Keratinocyte (primary cell): ENCODE data around the gene PAPSS2. TPM values are rescaled to one million over a fixed set of nuclear protein-coding genes. Genes with fewer than 3 reads are reported as not detected.

Source experiments
- DNase-seq: peaks from one replicate; pipeline ENCODE4 v3.0.0-alpha.2; 2011; ENCODE audit warnings: low read depth, missing footprints, low spot score
- FAIRE-seq: peaks from 2 replicates; lab custom pipeline; 2011; peaks lifted over from hg19 to GRCh38; lab: Jason Lieb, UNC
- H2AFZ ChIP-seq: 2 replicates; pipeline ENCODE4 v1.6.0; 2012; ENCODE audit warnings: low read length, control low read depth, inconsistent platforms; ENCODE audit not compliant: control insufficient read depth
- H3K27ac ChIP-seq: 2 replicates; pipeline ENCODE4 v1.5.1; 2011; ENCODE audit warnings: low read length; ENCODE audit not compliant: control insufficient read depth, insufficient read depth
- H3K27me3 ChIP-seq: 3 replicates; pipeline ENCODE4 v1.6.0; 2011; ENCODE audit warnings: low read length; ENCODE audit not compliant: control insufficient read depth, insufficient read depth; ENCODE audit errors: extremely low read depth
- H3K36me3 ChIP-seq, 2 experiments: 2 replicates in 1 of 2; 3 replicates in 1 of 2; pipeline ENCODE4 v1.5.1; 2011; ENCODE audit warnings: low read length in 2 of 2, mild to moderate bottlenecking in 1 of 2; ENCODE audit not compliant: control insufficient read depth in 2 of 2, insufficient read depth in 2 of 2; ENCODE audit errors: extremely low read depth in 1 of 2
- H3K4me1 ChIP-seq: 3 replicates; pipeline ENCODE4 v1.5.1; 2011; ENCODE audit warnings: low read length; ENCODE audit not compliant: control insufficient read depth, insufficient read depth; ENCODE audit errors: extremely low read depth
- H3K4me2 ChIP-seq: 3 replicates; pipeline ENCODE4 v1.6.0; 2011; ENCODE audit warnings: low read depth, low read length; ENCODE audit not compliant: control insufficient read depth, insufficient read depth; ENCODE audit errors: extremely low read depth
- H3K4me3 ChIP-seq, 3 experiments: fragments of 200-600 bp in 1 of 3; sonication (generic) in 1 of 3; 2 replicates in 2 of 3; 3 replicates in 1 of 3; pipeline ENCODE4 v1.5.1; 2011 to 2016; ENCODE audit warnings: low read length in 3 of 3, mild to moderate bottlenecking in 3 of 3, control low read depth in 2 of 3, inconsistent platforms in 1 of 3, low read depth in 1 of 3, mixed read lengths in 1 of 3, mixed run types in 1 of 3, moderate library complexity in 1 of 3; ENCODE audit not compliant: control insufficient read depth in 2 of 3, insufficient read depth in 2 of 3; ENCODE audit errors: extremely low read depth in 1 of 3
- H3K79me2 ChIP-seq: 2 replicates; pipeline ENCODE4 v1.6.0; 2012; ENCODE audit warnings: low read length; ENCODE audit not compliant: control insufficient read depth, insufficient read depth
- H3K9ac ChIP-seq: 3 replicates; pipeline ENCODE4 v1.6.0; 2011; ENCODE audit warnings: low read length; ENCODE audit not compliant: control insufficient read depth, insufficient read depth; ENCODE audit errors: extremely low read depth
- H3K9me1 ChIP-seq: 3 replicates; pipeline ENCODE4 v1.6.0; 2011; ENCODE audit warnings: low read length; ENCODE audit not compliant: control insufficient read depth, insufficient read depth; ENCODE audit errors: extremely low read depth
- H3K9me3 ChIP-seq: 2 replicates; pipeline ENCODE4 v1.5.1; 2012; ENCODE audit warnings: low read depth, low read length; ENCODE audit not compliant: control insufficient read depth
- H4K20me1 ChIP-seq: 3 replicates; pipeline ENCODE4 v1.6.0; 2011; ENCODE audit warnings: low read length; ENCODE audit not compliant: control insufficient read depth, insufficient read depth; ENCODE audit errors: extremely low read depth
- EZH2 ChIP-seq: IDR thresholded peaks from one replicate; pipeline ENCODE4 v1.6.1; 2012; ENCODE audit warnings: inconsistent platforms, mild to moderate bottlenecking, low read length, moderate library complexity
- dilution Hi-C: fragments of 300-500 bp; cut with MboI; formaldehyde crosslinking; loops from one replicate; pipeline ENCODE4 v1.7.0; 2020; ENCODE audit warnings: low sequenced_read_pairs; ENCODE audit not compliant: extremely low pct_ligation_motif_present
- polyA plus RNA-seq, 5 experiments: library from polyadenylated mRNA; depleted of rRNA in 3 of 5; stranded (reverse) in 3 of 5; stranded (forward) in 1 of 5; unstranded in 1 of 5; fragments of >200 nt; gene quantifications; 1 replicate in 1 of 5; 2 replicates in 3 of 5; 3 replicates in 1 of 5; pipeline versions ENCODE4 v1.2.1 to v1.2.3, GENCODE V29; 2011 to 2012; ENCODE audit warnings: missing spikeins in 2 of 5, low read depth in 1 of 5, low replicate concordance in 1 of 5
- TF ChIP-seq, protein P1 (sequence below), 3 experiments: IDR thresholded peaks in 1 of 3; conservative IDR thresholded peaks in 1 of 3; optimal IDR thresholded peaks in 1 of 3; 2 replicates in 2 of 3; 3 replicates in 1 of 3; pipeline versions ENCODE3 to v1.5.1; 2011; ENCODE audit warnings: low read length in 3 of 3, mild to moderate bottlenecking in 3 of 3, moderate library complexity in 2 of 3, control low read depth in 1 of 3, inconsistent platforms in 1 of 3; ENCODE audit not compliant: insufficient read depth in 2 of 3; ENCODE audit errors: extremely low read depth in 1 of 3

PAPSS2 gene
- polyA plus RNA-seq, 1 donor (not counting 4 experiments of a cell fraction or from before 2014, with no cell fraction given): 1.1 TPM

DNA sequence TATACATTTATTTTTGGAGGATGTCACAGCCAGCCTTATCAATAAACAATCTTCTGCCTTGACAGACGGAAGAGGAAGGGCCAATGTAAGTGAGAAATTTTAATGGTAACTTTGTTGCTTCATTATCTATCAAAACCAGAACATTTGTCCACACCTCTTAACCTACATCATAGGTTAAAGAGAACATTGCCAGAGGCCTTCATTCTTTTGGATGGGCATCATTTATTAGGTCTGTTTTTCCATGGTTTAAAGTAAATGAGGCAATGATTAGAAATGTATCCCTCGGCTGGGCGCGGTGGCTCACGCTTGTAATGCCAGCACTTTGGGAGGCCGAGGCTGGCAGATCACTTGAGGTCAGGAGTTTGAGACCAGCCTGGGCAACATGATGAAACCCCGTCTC is 29.5 kb upstream of the PAPSS2 start:
- Histone ChIP-seq H4K20me1 (no peaks in the 10 kb centered on the region), H3K27me3 (no peaks in the 10 kb centered on the region), H3K4me3 (no peak overlapping the region), H3K36me3 (no peaks in the 10 kb centered on the region), H3K9ac (no peak overlapping the region), H3K27ac (no peak overlapping the region), H3K79me2 (no peaks in the 10 kb centered on the region), H2AFZ (no peak overlapping the region), H3K4me2 (no peak overlapping the region), H3K9me1 (no peaks in the 10 kb centered on the region), H3K9me3 (no peaks in the 10 kb centered on the region), H3K4me1 (peaks cover 2% of the 10 kb centered on the region)
- dilution Hi-C loops: no loop called here
- FAIRE-seq (no peak), DNase-seq (no peak)
- no peak for TF ChIP-seq EZH2
- TF ChIP-seq, protein P1, sequence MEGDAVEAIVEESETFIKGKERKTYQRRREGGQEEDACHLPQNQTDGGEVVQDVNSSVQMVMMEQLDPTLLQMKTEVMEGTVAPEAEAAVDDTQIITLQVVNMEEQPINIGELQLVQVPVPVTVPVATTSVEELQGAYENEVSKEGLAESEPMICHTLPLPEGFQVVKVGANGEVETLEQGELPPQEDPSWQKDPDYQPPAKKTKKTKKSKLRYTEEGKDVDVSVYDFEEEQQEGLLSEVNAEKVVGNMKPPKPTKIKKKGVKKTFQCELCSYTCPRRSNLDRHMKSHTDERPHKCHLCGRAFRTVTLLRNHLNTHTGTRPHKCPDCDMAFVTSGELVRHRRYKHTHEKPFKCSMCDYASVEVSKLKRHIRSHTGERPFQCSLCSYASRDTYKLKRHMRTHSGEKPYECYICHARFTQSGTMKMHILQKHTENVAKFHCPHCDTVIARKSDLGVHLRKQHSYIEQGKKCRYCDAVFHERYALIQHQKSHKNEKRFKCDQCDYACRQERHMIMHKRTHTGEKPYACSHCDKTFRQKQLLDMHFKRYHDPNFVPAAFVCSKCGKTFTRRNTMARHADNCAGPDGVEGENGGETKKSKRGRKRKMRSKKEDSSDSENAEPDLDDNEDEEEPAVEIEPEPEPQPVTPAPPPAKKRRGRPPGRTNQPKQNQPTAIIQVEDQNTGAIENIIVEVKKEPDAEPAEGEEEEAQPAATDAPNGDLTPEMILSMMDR (optimal IDR thresholded peaks at IDR 0.05 in 1 of 3, IDR thresholded peaks at IDR 0.05 in 1 of 3, conservative IDR thresholded peaks at IDR 0.05 in 1 of 3; ENCODE audit: extremely low read depth in 1 of 3, insufficient read depth in 2 of 3, low read length in 3 of 3): no peak

DNA sequence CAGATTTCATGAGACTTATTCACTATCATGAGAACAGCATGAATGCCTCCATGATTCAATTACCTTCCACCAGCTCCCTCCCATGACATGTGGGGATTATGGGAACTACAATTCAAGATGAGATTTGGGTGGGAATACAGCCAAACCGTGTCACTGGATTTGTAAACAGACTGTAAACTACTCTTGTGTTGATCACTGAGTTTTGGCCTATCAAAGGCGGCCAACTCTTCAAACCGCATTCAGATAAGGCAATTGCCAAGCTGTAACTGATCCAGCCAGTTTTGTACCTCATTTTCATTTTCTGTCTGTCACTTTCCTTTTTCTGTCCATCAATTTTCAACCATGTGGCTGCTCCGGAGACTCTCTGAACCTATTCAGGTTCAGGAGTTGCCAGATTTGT is 27.2 kb upstream of the PAPSS2 start:
- Histone ChIP-seq H3K4me2 (no peak overlapping the region), H3K9ac (no peak overlapping the region), H3K9me1 (no peaks in the 10 kb centered on the region), H3K9me3 (no peaks in the 10 kb centered on the region), H3K4me1 (peaks cover 13% of the 10 kb centered on the region), H4K20me1 (no peaks in the 10 kb centered on the region), H3K79me2 (no peaks in the 10 kb centered on the region), H3K4me3 (no peak overlapping the region), H3K36me3 (no peaks in the 10 kb centered on the region), H2AFZ (no peak overlapping the region), H3K27ac (no peak overlapping the region), H3K27me3 (no peaks in the 10 kb centered on the region)
- FAIRE-seq (no peak), DNase-seq (no peak)
- dilution Hi-C loops: no loop called here
- TF ChIP-seq, protein P1 (optimal IDR thresholded peaks at IDR 0.05 in 1 of 3, IDR thresholded peaks at IDR 0.05 in 1 of 3, conservative IDR thresholded peaks at IDR 0.05 in 1 of 3; ENCODE audit: extremely low read depth in 1 of 3, insufficient read depth in 2 of 3, low read length in 3 of 3): no peak
- TF ChIP-seq EZH2: no peak
